ENCODE results near the gene ALDH1A1. TPM values are rescaled to one million over a fixed set of nuclear protein-coding genes. Genes with fewer than 3 reads are reported as not detected.

The ALDH1A1 gene
- total RNA-seq, 4 donors from 2014 or later: 66.4 to 97.5 (median 82.3) TPM

GRCh38 chr9:72925126-72925789 lies 27.6 kb downstream of the ALDH1A1 start:
- no peak overlapping the region for H3K4me3 ChIP-seq
- 33% methylated on average over 6 of the region's 6 CpGs for WGBS
- TF ChIP-seq CTCF (IDR thresholded peaks at IDR 0.05): no peak
- TF ChIP-seq POLR2A (IDR thresholded peaks at IDR 0.05; ENCODE audit: low read depth): no peak
- TF ChIP-seq EP300 (IDR thresholded peaks at IDR 0.05): no peak
- no peak for TF ChIP-seq POLR2AphosphoS5 (IDR thresholded peaks at IDR 0.05)
- intact Hi-C loops (cut with DNase I): no loop called here
- H3K4me1 ChIP-seq: peaks cover 0 to 7% (median 5%) of the 10 kb centered on the region in 4 donors
- no peak for DNase-seq (ENCODE audit: extremely low spot score)
- H3K27me3 ChIP-seq: no peaks in the 10 kb centered on the region
- no peaks in the 10 kb centered on the region for H3K36me3 ChIP-seq
- peak overlapping the region in 1 of 4 donors; percentile 30 for H3K27ac ChIP-seq (replicated peaks in 1 of 4)
- H3K9me3 ChIP-seq: no peaks in the 10 kb centered on the region

- no peak for TF ChIP-seq POLR2A (IDR thresholded peaks at IDR 0.05; ENCODE audit: low read depth)
- no peak for TF ChIP-seq CTCF (IDR thresholded peaks at IDR 0.05)
- TF ChIP-seq POLR2AphosphoS5 (IDR thresholded peaks at IDR 0.05): no peak
- TF ChIP-seq EP300 (IDR thresholded peaks at IDR 0.05): no peak
- no peaks in the 10 kb centered on the region for H3K27me3 ChIP-seq
- no peaks in the 10 kb centered on the region for H3K36me3 ChIP-seq
- H3K4me1 ChIP-seq: peaks cover 0 to 7% (median 5%) of the 10 kb centered on the region in 4 donors
- no peak overlapping the region for H3K27ac ChIP-seq (replicated peaks in 1 of 4)
- intact Hi-C loops (cut with DNase I): no loop called here
- WGBS: 95% methylated on average over 1 of the region's 1 CpG
- H3K4me3 ChIP-seq: no peak overlapping the region
- DNase-seq (ENCODE audit: extremely low spot score): no peak
- H3K9me3 ChIP-seq: no peaks in the 10 kb centered on the region
Observed at GRCh38 chr9:72924154-72924790, 28.6 kb downstream of the ALDH1A1 start.

GRCh38 chr9:72923077-72923476 lies 29.8 kb downstream of the ALDH1A1 start:
- H3K4me1 ChIP-seq: peaks cover 0 to 12% (median 6%) of the 10 kb centered on the region in 4 donors

GRCh38 chr9:72921888-72922654 lies 30.8 kb downstream of the ALDH1A1 start:
- H3K4me1 ChIP-seq: peaks cover 0 to 12% (median 6%) of the 10 kb centered on the region in 4 donors
- intact Hi-C loops (cut with DNase I): no loop called here
- no peak overlapping the region for H3K27ac ChIP-seq (replicated peaks in 1 of 4)
- no peaks in the 10 kb centered on the region for H3K36me3 ChIP-seq
- H3K27me3 ChIP-seq: no peaks in the 10 kb centered on the region
- H3K4me3 ChIP-seq: no peak overlapping the region
- no peak for TF ChIP-seq POLR2A (IDR thresholded peaks at IDR 0.05; ENCODE audit: low read depth)
- TF ChIP-seq POLR2AphosphoS5 (IDR thresholded peaks at IDR 0.05): no peak
- no peak for TF ChIP-seq EP300 (IDR thresholded peaks at IDR 0.05)
- TF ChIP-seq CTCF (IDR thresholded peaks at IDR 0.05): no peak
- WGBS: 92% methylated on average over 5 of the region's 5 CpGs
- no peak for DNase-seq (ENCODE audit: extremely low spot score)
- H3K9me3 ChIP-seq: no peaks in the 10 kb centered on the region

More at GRCh38 chr9:72923077-72923476, 29.8 kb downstream of the ALDH1A1 start:
- no peaks in the 10 kb centered on the region for H3K27me3 ChIP-seq
- no peaks in the 10 kb centered on the region for H3K36me3 ChIP-seq
- no peak for DNase-seq (ENCODE audit: extremely low spot score)
- WGBS: 96% methylated on average over 1 of the region's 1 CpG
- no peak for TF ChIP-seq CTCF (IDR thresholded peaks at IDR 0.05)
- no peak for TF ChIP-seq EP300 (IDR thresholded peaks at IDR 0.05)
- TF ChIP-seq POLR2AphosphoS5 (IDR thresholded peaks at IDR 0.05): no peak
- TF ChIP-seq POLR2A (IDR thresholded peaks at IDR 0.05; ENCODE audit: low read depth): no peak
- H3K27ac ChIP-seq (replicated peaks in 1 of 4): no peak overlapping the region
- H3K4me3 ChIP-seq: no peak overlapping the region
- intact Hi-C loops (cut with DNase I): no loop called here
- no peaks in the 10 kb centered on the region for H3K9me3 ChIP-seq
